ENCODE measurements around the gene SIRT7.

GRCh38 chr17:81931557-81932332, 13.8 kb upstream of the SIRT7 start:
- TF ChIP-seq CREB1 (IDR thresholded peaks at IDR 0.05; ENCODE audit: low read depth), result no peak
- no peak for TF ChIP-seq EP300 (IDR thresholded peaks at IDR 0.05; ENCODE audit: borderline replicate concordance)
- TF ChIP-seq RAD21 (IDR thresholded peaks at IDR 0.05; ENCODE audit: low read depth), result no peak
- TF ChIP-seq EGR1 (IDR thresholded peaks at IDR 0.05), result no peak
- TF ChIP-seq, protein P1, sequence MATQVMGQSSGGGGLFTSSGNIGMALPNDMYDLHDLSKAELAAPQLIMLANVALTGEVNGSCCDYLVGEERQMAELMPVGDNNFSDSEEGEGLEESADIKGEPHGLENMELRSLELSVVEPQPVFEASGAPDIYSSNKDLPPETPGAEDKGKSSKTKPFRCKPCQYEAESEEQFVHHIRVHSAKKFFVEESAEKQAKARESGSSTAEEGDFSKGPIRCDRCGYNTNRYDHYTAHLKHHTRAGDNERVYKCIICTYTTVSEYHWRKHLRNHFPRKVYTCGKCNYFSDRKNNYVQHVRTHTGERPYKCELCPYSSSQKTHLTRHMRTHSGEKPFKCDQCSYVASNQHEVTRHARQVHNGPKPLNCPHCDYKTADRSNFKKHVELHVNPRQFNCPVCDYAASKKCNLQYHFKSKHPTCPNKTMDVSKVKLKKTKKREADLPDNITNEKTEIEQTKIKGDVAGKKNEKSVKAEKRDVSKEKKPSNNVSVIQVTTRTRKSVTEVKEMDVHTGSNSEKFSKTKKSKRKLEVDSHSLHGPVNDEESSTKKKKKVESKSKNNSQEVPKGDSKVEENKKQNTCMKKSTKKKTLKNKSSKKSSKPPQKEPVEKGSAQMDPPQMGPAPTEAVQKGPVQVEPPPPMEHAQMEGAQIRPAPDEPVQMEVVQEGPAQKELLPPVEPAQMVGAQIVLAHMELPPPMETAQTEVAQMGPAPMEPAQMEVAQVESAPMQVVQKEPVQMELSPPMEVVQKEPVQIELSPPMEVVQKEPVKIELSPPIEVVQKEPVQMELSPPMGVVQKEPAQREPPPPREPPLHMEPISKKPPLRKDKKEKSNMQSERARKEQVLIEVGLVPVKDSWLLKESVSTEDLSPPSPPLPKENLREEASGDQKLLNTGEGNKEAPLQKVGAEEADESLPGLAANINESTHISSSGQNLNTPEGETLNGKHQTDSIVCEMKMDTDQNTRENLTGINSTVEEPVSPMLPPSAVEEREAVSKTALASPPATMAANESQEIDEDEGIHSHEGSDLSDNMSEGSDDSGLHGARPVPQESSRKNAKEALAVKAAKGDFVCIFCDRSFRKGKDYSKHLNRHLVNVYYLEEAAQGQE (IDR thresholded peaks at IDR 0.05; ENCODE audit: low read depth), result no peak
- no peak for TF ChIP-seq TAF1 (IDR thresholded peaks at IDR 0.05; ENCODE audit: low read depth)
- TF ChIP-seq ZBTB7A (IDR thresholded peaks at IDR 0.05; ENCODE audit: low read depth), result no peak

Data from Ishikawa (cell line).